Neural cell (in vitro differentiated cells): Measurements from ENCODE around the gene CABCOCO1. TPM values are rescaled to one million over a fixed set of nuclear protein-coding genes. Genes with fewer than 3 reads are reported as not detected.

Source experiments
- H2AFZ ChIP-seq: fragments of 200-600, 300-800 bp; sonication (generic), shearing (Covaris generic); 2 replicates; pipeline ENCODE4 v1.6.0; 2014; ENCODE audit warnings: low read depth, mild to moderate bottlenecking, antibody characterized with exemption, low read length, moderate library complexity
- H3F3A ChIP-seq: fragments of 200-600 bp; shearing (Covaris generic); 2 replicates; pipeline ENCODE4 v1.6.1; 2016; ENCODE audit warnings: mild to moderate bottlenecking, moderate library complexity, mixed read lengths, antibody characterized with exemption, low read length; ENCODE audit not compliant: insufficient read depth, poor library complexity, severe bottlenecking
- H3K27ac ChIP-seq: fragments of 200-600, 300-800 bp; sonication (generic), shearing (Covaris generic); 2 replicates; pipeline ENCODE4 v1.5.1; 2014; ENCODE audit warnings: mild to moderate bottlenecking, low read length, moderate library complexity
- H3K27me3 ChIP-seq: fragments of 300-800, 200-600 bp; sonication (generic), shearing (Covaris generic); 2 replicates; pipeline ENCODE4 v1.6.0; 2014; ENCODE audit warnings: mild to moderate bottlenecking, low read depth, low read length, moderate library complexity; ENCODE audit not compliant: insufficient read depth
- H3K36me3 ChIP-seq: fragments of 300-800, 200-600 bp; sonication (generic), shearing (Covaris generic); 2 replicates; pipeline ENCODE4 v1.5.1; 2014; ENCODE audit warnings: mild to moderate bottlenecking, antibody characterized with exemption, low read length, moderate library complexity; ENCODE audit not compliant: insufficient read depth
- H3K4me2 ChIP-seq: fragments of 300-800, 200-600 bp; sonication (generic), shearing (Covaris generic); 2 replicates; pipeline ENCODE4 v1.6.0; 2014; ENCODE audit warnings: mild to moderate bottlenecking, low read length
- H3K4me3 ChIP-seq: fragments of 300-800, 200-600 bp; sonication (generic), shearing (Covaris generic); 2 replicates; pipeline ENCODE4 v1.5.1; 2014; ENCODE audit warnings: mild to moderate bottlenecking, low read length, moderate library complexity
- H3K79me2 ChIP-seq: fragments of 200-600 bp; shearing (Covaris generic); replicated peaks from 2 replicates; pipeline ENCODE4 v1.6.0; 2014; ENCODE audit warnings: mild to moderate bottlenecking, low read length, moderate library complexity; ENCODE audit not compliant: insufficient read depth
- H3K9ac ChIP-seq: fragments of 300-800, 200-600 bp; sonication (generic), shearing (Covaris generic); 2 replicates; pipeline ENCODE4 v1.6.1; 2016; ENCODE audit warnings: mild to moderate bottlenecking, low read length, mixed read lengths
- H3K9me2 ChIP-seq: fragments of 200-600 bp; shearing (Covaris generic); 2 replicates; pipeline ENCODE4 v1.6.1; 2016; ENCODE audit warnings: mild to moderate bottlenecking, low read length, mixed read lengths; ENCODE audit not compliant: insufficient read depth
- H3K9me3 ChIP-seq: fragments of 200-600, 300-800 bp; sonication (generic), shearing (Covaris generic); 2 replicates; pipeline ENCODE4 v1.6.1; 2016; ENCODE audit warnings: mild to moderate bottlenecking, mixed run types, low read length, moderate library complexity, mixed read lengths
- H4K20me1 ChIP-seq: fragments of 200-600 bp; shearing (Covaris generic); 2 replicates; pipeline ENCODE4 v1.6.1; 2016; ENCODE audit warnings: mild to moderate bottlenecking, mixed run types; ENCODE audit not compliant: insufficient read depth
- EP300 ChIP-seq: fragments of 450-650 bp; conservative IDR thresholded peaks from 2 replicates; pipeline ENCODE4 v1.6.1; 2014; ENCODE audit warnings: antibody characterized with exemption, mild to moderate bottlenecking, moderate library complexity; ENCODE audit not compliant: poor library complexity, severe bottlenecking
- EZH2 ChIP-seq: fragments of 200-600, 300-800 bp; shearing (Covaris generic), sonication (generic); IDR thresholded peaks from 2 replicates; pipeline ENCODE4 v1.6.1; 2014; ENCODE audit warnings: antibody characterized with exemption, low read length, borderline replicate concordance, mild to moderate bottlenecking; ENCODE audit not compliant: insufficient read depth, poor library complexity, severe bottlenecking
- MXI1 ChIP-seq: fragments of 450-650 bp; conservative IDR thresholded peaks from 2 replicates; pipeline ENCODE4 v1.6.1; 2014; ENCODE audit warnings: antibody characterized with exemption, mild to moderate bottlenecking; ENCODE audit not compliant: poor library complexity, severe bottlenecking
- POLR2AphosphoS5 ChIP-seq: IDR thresholded peaks from 2 replicates; pipeline ENCODE4 v1.6.1; 2012
- RAD21 ChIP-seq: fragments of 450-650 bp; conservative IDR thresholded peaks from 2 replicates; pipeline ENCODE4 v1.6.1; 2014; ENCODE audit warnings: antibody characterized with exemption, mild to moderate bottlenecking, moderate library complexity
- SMC3 ChIP-seq: fragments of 450-650 bp; conservative IDR thresholded peaks from 2 replicates; pipeline ENCODE4 v1.6.1; 2014; ENCODE audit warnings: antibody characterized with exemption, mild to moderate bottlenecking, moderate library complexity; ENCODE audit not compliant: poor library complexity
- TAF1 ChIP-seq: IDR thresholded peaks from 2 replicates; pipeline ENCODE4 v1.6.1; 2012; ENCODE audit warnings: low read depth
- polyA plus RNA-seq: library from polyadenylated mRNA; depleted of rRNA; stranded (reverse); fragments of >200 nt; gene quantifications from 2 replicates; pipeline ENCODE4 v1.2.3, GENCODE V29; 2014
- TF ChIP-seq, protein P1 (sequence below): fragments of 450-650 bp; IDR thresholded peaks from 2 replicates; pipeline ENCODE4 v1.5.1; 2014; ENCODE audit warnings: antibody characterized with exemption, mild to moderate bottlenecking, moderate library complexity; ENCODE audit not compliant: poor library complexity, severe bottlenecking
- TF ChIP-seq, protein P2 (sequence below): IDR thresholded peaks from 2 replicates; pipeline ENCODE4 v1.6.1; 2012; ENCODE audit warnings: borderline replicate concordance

Gene CABCOCO1
- polyA plus RNA-seq, 1 donor from 2014 or later: 0.31 TPM

DNA sequence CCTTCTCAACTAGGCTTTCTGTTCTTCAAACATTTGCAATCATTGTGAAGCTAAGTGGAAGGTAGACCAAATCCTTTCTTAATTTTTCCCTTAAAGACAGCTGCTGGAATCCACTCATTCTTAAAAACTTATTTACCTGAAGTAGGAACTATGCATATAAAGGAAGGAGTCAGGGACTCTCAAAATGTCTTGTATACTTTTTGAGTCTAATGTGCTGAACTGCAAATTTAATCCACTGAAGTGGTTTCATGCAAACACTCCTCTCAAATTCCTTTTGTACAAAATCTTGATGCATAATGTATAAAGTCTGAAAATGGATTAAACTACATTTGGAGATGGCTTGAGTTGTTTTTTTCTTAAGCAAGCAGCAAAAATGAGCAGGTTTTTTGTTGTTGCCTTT lies 118.0 kb downstream of the CABCOCO1 start:
- Histone ChIP-seq H3K9ac (no peak overlapping the region), H3K36me3 (no peaks in the 10 kb centered on the region), H3K9me3 (no peaks in the 10 kb centered on the region), H3K4me2 (no peak overlapping the region), H3K4me3 (no peak overlapping the region), H4K20me1 (no peaks in the 10 kb centered on the region), H3K9me2 (no peaks in the 10 kb centered on the region), H3F3A (no peaks in the 10 kb centered on the region), H3K27me3 (no peaks in the 10 kb centered on the region), H2AFZ (no peak overlapping the region), H3K27ac (no peak overlapping the region), H3K79me2 (no peaks in the 10 kb centered on the region)
- no peak for TF ChIP-seq TAF1
- TF ChIP-seq POLR2AphosphoS5: no peak
- no peak for TF ChIP-seq SMC3
- no peak for TF ChIP-seq EP300
- TF ChIP-seq MXI1: no peak
- no peak for TF ChIP-seq EZH2
- TF ChIP-seq, protein P1, sequence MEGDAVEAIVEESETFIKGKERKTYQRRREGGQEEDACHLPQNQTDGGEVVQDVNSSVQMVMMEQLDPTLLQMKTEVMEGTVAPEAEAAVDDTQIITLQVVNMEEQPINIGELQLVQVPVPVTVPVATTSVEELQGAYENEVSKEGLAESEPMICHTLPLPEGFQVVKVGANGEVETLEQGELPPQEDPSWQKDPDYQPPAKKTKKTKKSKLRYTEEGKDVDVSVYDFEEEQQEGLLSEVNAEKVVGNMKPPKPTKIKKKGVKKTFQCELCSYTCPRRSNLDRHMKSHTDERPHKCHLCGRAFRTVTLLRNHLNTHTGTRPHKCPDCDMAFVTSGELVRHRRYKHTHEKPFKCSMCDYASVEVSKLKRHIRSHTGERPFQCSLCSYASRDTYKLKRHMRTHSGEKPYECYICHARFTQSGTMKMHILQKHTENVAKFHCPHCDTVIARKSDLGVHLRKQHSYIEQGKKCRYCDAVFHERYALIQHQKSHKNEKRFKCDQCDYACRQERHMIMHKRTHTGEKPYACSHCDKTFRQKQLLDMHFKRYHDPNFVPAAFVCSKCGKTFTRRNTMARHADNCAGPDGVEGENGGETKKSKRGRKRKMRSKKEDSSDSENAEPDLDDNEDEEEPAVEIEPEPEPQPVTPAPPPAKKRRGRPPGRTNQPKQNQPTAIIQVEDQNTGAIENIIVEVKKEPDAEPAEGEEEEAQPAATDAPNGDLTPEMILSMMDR: no peak
- TF ChIP-seq, protein P2, sequence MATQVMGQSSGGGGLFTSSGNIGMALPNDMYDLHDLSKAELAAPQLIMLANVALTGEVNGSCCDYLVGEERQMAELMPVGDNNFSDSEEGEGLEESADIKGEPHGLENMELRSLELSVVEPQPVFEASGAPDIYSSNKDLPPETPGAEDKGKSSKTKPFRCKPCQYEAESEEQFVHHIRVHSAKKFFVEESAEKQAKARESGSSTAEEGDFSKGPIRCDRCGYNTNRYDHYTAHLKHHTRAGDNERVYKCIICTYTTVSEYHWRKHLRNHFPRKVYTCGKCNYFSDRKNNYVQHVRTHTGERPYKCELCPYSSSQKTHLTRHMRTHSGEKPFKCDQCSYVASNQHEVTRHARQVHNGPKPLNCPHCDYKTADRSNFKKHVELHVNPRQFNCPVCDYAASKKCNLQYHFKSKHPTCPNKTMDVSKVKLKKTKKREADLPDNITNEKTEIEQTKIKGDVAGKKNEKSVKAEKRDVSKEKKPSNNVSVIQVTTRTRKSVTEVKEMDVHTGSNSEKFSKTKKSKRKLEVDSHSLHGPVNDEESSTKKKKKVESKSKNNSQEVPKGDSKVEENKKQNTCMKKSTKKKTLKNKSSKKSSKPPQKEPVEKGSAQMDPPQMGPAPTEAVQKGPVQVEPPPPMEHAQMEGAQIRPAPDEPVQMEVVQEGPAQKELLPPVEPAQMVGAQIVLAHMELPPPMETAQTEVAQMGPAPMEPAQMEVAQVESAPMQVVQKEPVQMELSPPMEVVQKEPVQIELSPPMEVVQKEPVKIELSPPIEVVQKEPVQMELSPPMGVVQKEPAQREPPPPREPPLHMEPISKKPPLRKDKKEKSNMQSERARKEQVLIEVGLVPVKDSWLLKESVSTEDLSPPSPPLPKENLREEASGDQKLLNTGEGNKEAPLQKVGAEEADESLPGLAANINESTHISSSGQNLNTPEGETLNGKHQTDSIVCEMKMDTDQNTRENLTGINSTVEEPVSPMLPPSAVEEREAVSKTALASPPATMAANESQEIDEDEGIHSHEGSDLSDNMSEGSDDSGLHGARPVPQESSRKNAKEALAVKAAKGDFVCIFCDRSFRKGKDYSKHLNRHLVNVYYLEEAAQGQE: no peak
- no peak for TF ChIP-seq RAD21

GRCh38 chr10:61781969-61782403 lies 119.3 kb downstream of the CABCOCO1 start:
- TF ChIP-seq TAF1: no peak
- no peak for TF ChIP-seq RAD21
- no peak for TF ChIP-seq EP300
- TF ChIP-seq SMC3: no peak
- TF ChIP-seq, protein P1: no peak
- TF ChIP-seq, protein P2: no peak
- TF ChIP-seq EZH2: no peak
- TF ChIP-seq POLR2AphosphoS5: no peak
- TF ChIP-seq MXI1: no peak

More at GRCh38 chr10:61781969-61782403, 119.3 kb downstream of the CABCOCO1 start:
- H3K9me2 ChIP-seq: no peaks in the 10 kb centered on the region
- no peak overlapping the region for H3K4me2 ChIP-seq
- H4K20me1 ChIP-seq: no peaks in the 10 kb centered on the region
- H2AFZ ChIP-seq: no peak overlapping the region
- H3K27me3 ChIP-seq: no peaks in the 10 kb centered on the region
- H3K27ac ChIP-seq: no peak overlapping the region
- no peaks in the 10 kb centered on the region for H3K9me3 ChIP-seq
- no peak overlapping the region for H3K4me3 ChIP-seq
- no peaks in the 10 kb centered on the region for H3K79me2 ChIP-seq
- H3F3A ChIP-seq: no peaks in the 10 kb centered on the region
- no peak overlapping the region for H3K9ac ChIP-seq
- H3K36me3 ChIP-seq: no peaks in the 10 kb centered on the region
